Naive thymus-derived CD4-positive, alpha-beta T cell (primary cell): ENCODE measurements around the gene CAMKMT. TPM values are rescaled to one million over a fixed set of nuclear protein-coding genes. Genes with fewer than 3 reads are reported as not detected.
"Not testable (repeated sequence)": the region's sequence is repeated elsewhere in the genome, so short reads cannot be mapped to it uniquely, and the experiment has no call there.

ENCODE experiments used
- ATAC-seq: fragments of 150-1000 bp; cut with Tn5 transposase; 2 replicates; pipeline ENCODE4 v1.10.0; 2021; ENCODE audit warnings: mild to moderate bottlenecking, moderate library complexity
- CTCF ChIA-PET: fragments of 350-600 bp; sonication (Branson Sonifier 250); formaldehyde crosslinking; loops from one replicate; lab custom pipeline; 2021; ENCODE audit warnings: antibody characterized with exemption; lab: Charles Lee
- POLR2A ChIA-PET: fragments of 350-600 bp; sonication (Branson Sonifier 250); formaldehyde crosslinking; loops from one replicate; lab custom pipeline; 2021; ENCODE audit warnings: antibody characterized with exemption, inconsistent platforms; lab: Charles Lee
- DNase-seq, 9 donors: peaks; one replicate each; pipeline versions ENCODE4 v3.0.0 to v3.0.0-alpha.2; 2020 to 2022; ENCODE audit warnings: mixed read lengths in 1 of 9
- H3K27ac ChIP-seq: one replicate; pipeline ENCODE4 v1.7.0; 2013; ENCODE audit warnings: mild to moderate bottlenecking, low read depth, low read length, moderate library complexity
- H3K27me3 ChIP-seq, 2 donors: one replicate each; pipeline ENCODE4 v1.7.0; 2013; ENCODE audit warnings: low read length in 2 of 2, mild to moderate bottlenecking in 2 of 2, moderate library complexity in 2 of 2; ENCODE audit not compliant: control insufficient read depth in 2 of 2, insufficient read depth in 2 of 2
- H3K36me3 ChIP-seq, 3 experiments: 1 replicate in 2 of 3; 2 replicates in 1 of 3; pipeline ENCODE4 v1.7.0; 2013; ENCODE audit warnings: low read length in 3 of 3, mild to moderate bottlenecking in 3 of 3, moderate library complexity in 1 of 3; ENCODE audit not compliant: insufficient read depth in 3 of 3, control insufficient read depth in 2 of 3
- H3K4me1 ChIP-seq, 2 donors: one replicate each; pipeline ENCODE4 v1.7.0; 2013; ENCODE audit warnings: low read length in 2 of 2, mild to moderate bottlenecking in 2 of 2, moderate library complexity in 1 of 2; ENCODE audit not compliant: control insufficient read depth in 2 of 2, insufficient read depth in 2 of 2
- H3K4me3 ChIP-seq: 2 replicates; pipeline ENCODE4 v1.7.0; 2013; ENCODE audit warnings: mild to moderate bottlenecking, low read length
- H3K9me3 ChIP-seq, 3 experiments: 1 replicate in 2 of 3; 2 replicates in 1 of 3; pipeline ENCODE4 v1.7.0; 2013; ENCODE audit warnings: low read length in 3 of 3; ENCODE audit not compliant: control insufficient read depth in 2 of 3
- H3K27ac Mint-ChIP-seq, 9 donors: one replicate each; pipeline ENCODE4 v1.8.0; 2020 to 2022; ENCODE audit warnings: mixed read lengths in 9 of 9, mild to moderate bottlenecking in 8 of 9, moderate library complexity in 5 of 9, inconsistent platforms in 2 of 9
- H3K27me3 Mint-ChIP-seq, 5 donors: one replicate each; pipeline ENCODE4 v1.8.0; 2021 to 2022; ENCODE audit warnings: mixed read lengths in 5 of 5, mild to moderate bottlenecking in 1 of 5
- H3K36me3 Mint-ChIP-seq, 5 donors: one replicate each; pipeline ENCODE4 v1.8.0; 2020 to 2022; ENCODE audit warnings: mixed read lengths in 5 of 5, mild to moderate bottlenecking in 3 of 5, inconsistent platforms in 1 of 5
- H3K4me1 Mint-ChIP-seq, 7 donors: one replicate each; pipeline ENCODE4 v1.8.0; 2020 to 2022; ENCODE audit warnings: mixed read lengths in 7 of 7, mild to moderate bottlenecking in 3 of 7, inconsistent platforms in 1 of 7
- H3K4me3 Mint-ChIP-seq, 10 donors: one replicate each; pipeline ENCODE4 v1.8.0; 2020 to 2022; ENCODE audit warnings: mild to moderate bottlenecking in 10 of 10, mixed read lengths in 10 of 10, moderate library complexity in 6 of 10, inconsistent platforms in 2 of 10
- H3K9me3 Mint-ChIP-seq, 11 donors: one replicate each; pipeline ENCODE4 v1.8.0; 2020 to 2022; ENCODE audit warnings: mixed read lengths in 11 of 11, mild to moderate bottlenecking in 4 of 11, inconsistent platforms in 1 of 11, moderate library complexity in 1 of 11
- intact Hi-C, 2 donors: fragments of 100-400 bp; cut with micrococcal nuclease; formaldehyde crosslinking; loops; one replicate each; pipeline ENCODE4 v1.15.1; 2023
- polyA plus RNA-seq, 2 donors: library from polyadenylated mRNA; unstranded; fragments of 300-500 nt; fragmentation: Illumina TruSeq; gene quantifications; one replicate each; pipeline ENCODE4 v1.2.3, GENCODE V29; 2021
- total RNA-seq, 6 experiments: library from RNA in 5 of 6; stranded (reverse) in 5 of 6; gene quantifications; 1 replicate in 5 of 6; 2 replicates in 1 of 6; pipeline ENCODE4 v1.2.3 and lab custom pipeline; 2021 to 2026

Gene CAMKMT
- total and polyA plus RNA-seq, 7 experiments from 2014 or later: 11.1 to 20.8 (median 17.7) TPM

GRCh38 chr2:44385226-44385625 is 23.5 kb downstream of the CAMKMT start:
- not testable (repeated sequence) for ATAC-seq, H3K27me3 ChIP-seq, H3K27ac ChIP-seq, H3K36me3 ChIP-seq, H3K27me3 Mint-ChIP-seq, H3K9me3 ChIP-seq, DNase-seq, H3K4me3 ChIP-seq, H3K4me1 ChIP-seq, H3K4me3 Mint-ChIP-seq
- Mint-ChIP-seq H3K9me3 (peaks cover 0 to 25% (median 4%) of the 10 kb centered on the region in 11 donors), H3K4me1 (peaks cover 3 to 53% (median 25%) of the 10 kb centered on the region in 7 donors), H3K27ac (peak overlapping the region in 1 of 9 donors; percentile 43), H3K36me3 (peaks cover 7 to 61% (median 47%) of the 10 kb centered on the region in 5 donors)
- intact Hi-C loops: loop anchor here in 1 of 2 donors (5.0 kb wide), 1 partner anchor 298 kb away; no protein-coding TSS in a partner anchor
- POLR2A ChIA-PET: interaction anchor here (0.7 kb wide), 1 partner anchor 9 kb away, joined by 3 read pairs; no protein-coding TSS in a partner anchor
- CTCF ChIA-PET: interaction anchor here (0.7 kb wide), 1 partner anchor 312 kb away, joined by 3 read pairs; no protein-coding TSS in a partner anchor

GRCh38 chr2:44388877-44389276 is 27.1 kb downstream of the CAMKMT start:
- ChIA-PET CTCF (no interaction called here), POLR2A (no interaction called here)
- Mint-ChIP-seq H3K27me3 (no peaks in the 10 kb centered on the region), H3K4me3 (no peak overlapping the region), H3K4me1 (peaks cover 3 to 48% (median 22%) of the 10 kb centered on the region in 7 donors), H3K9me3 (peaks cover 0 to 25% (median 4%) of the 10 kb centered on the region in 11 donors), H3K27ac (no peak overlapping the region), H3K36me3 (peaks cover 7 to 43% (median 33%) of the 10 kb centered on the region in 5 donors)
- Histone ChIP-seq H3K36me3 (no peaks in the 10 kb centered on the region), H3K27ac (no peak overlapping the region), H3K4me3 (no peak overlapping the region), H3K4me1 (no peaks in the 10 kb centered on the region), H3K27me3 (no peaks in the 10 kb centered on the region), H3K9me3 (no peaks in the 10 kb centered on the region)
- no peak for DNase-seq
- intact Hi-C loops: loop anchor here in 1 of 2 donors (5.0 kb wide), 1 partner anchor 302 kb away; no protein-coding TSS in a partner anchor
- ATAC-seq: no peak

GRCh38 chr2:44389895-44390294 is 28.1 kb downstream of the CAMKMT start:
- H3K9me3 ChIP-seq: no peaks in the 10 kb centered on the region
- peaks cover 7 to 32% (median 23%) of the 10 kb centered on the region in 5 donors for H3K36me3 Mint-ChIP-seq
- H3K9me3 Mint-ChIP-seq: peaks cover 0 to 19% (median 2%) of the 10 kb centered on the region in 11 donors
- H3K4me1 ChIP-seq: no peaks in the 10 kb centered on the region
- ChIA-PET CTCF (interaction anchor here (0.5 to 1.5 kb wide), 4 partner anchors 28 to 146 kb away, joined by 3 to 4 read pairs (median 3); partner anchors contain the start of genes CAMKMT and PREPL), POLR2A (interaction anchor here (1.4 kb wide), 1 partner anchor 28 kb away, joined by 3 read pairs; the partner anchor contains the start of genes CAMKMT and PREPL)
- ATAC-seq (no peak), DNase-seq (no peak)
- no peaks in the 10 kb centered on the region for H3K36me3 ChIP-seq
- H3K4me3 ChIP-seq: no peak overlapping the region
- intact Hi-C loops: loop anchor here (1.0 to 5.0 kb wide), 4 partner anchors 28 to 346 kb away; no protein-coding TSS in a partner anchor
- no peaks in the 10 kb centered on the region for H3K27me3 ChIP-seq
- no peak overlapping the region for H3K27ac Mint-ChIP-seq
- peaks cover 3 to 43% (median 22%) of the 10 kb centered on the region in 7 donors for H3K4me1 Mint-ChIP-seq
- no peaks in the 10 kb centered on the region for H3K27me3 Mint-ChIP-seq
- H3K4me3 Mint-ChIP-seq: no peak overlapping the region
- H3K27ac ChIP-seq: no peak overlapping the region

GRCh38 chr2:44392338-44392943 is 30.7 kb downstream of the CAMKMT start:
- H3K27ac Mint-ChIP-seq: no peak overlapping the region
- no peaks in the 10 kb centered on the region for H3K4me1 ChIP-seq
- H3K4me3 ChIP-seq: no peak overlapping the region
- peaks cover 0 to 19% (median 10%) of the 10 kb centered on the region in 7 donors for H3K4me1 Mint-ChIP-seq
- POLR2A ChIA-PET: interaction anchor here (0.6 to 1.2 kb wide), 3 partner anchors 9 to 520 kb away, joined by 3 read pairs; no protein-coding TSS in a partner anchor
- intact Hi-C loops: loop anchor here (1.0 to 2.0 kb wide), 2 partner anchors 30 to 563 kb away; no protein-coding TSS in a partner anchor
- no peaks in the 10 kb centered on the region for H3K27me3 Mint-ChIP-seq
- H3K36me3 ChIP-seq: no peaks in the 10 kb centered on the region
- H3K27me3 ChIP-seq: no peaks in the 10 kb centered on the region
- ATAC-seq (no peak), DNase-seq (peak in 7 of 9 donors; percentile 10 to 34 (median 23))
- no peak overlapping the region for H3K4me3 Mint-ChIP-seq
- CTCF ChIA-PET: interaction anchor here (0.6 to 1.5 kb wide), 9 partner anchors 9 to 563 kb away, joined by 3 to 4 read pairs (median 3); partner anchors contain the start of genes CAMKMT and PREPL
- H3K9me3 Mint-ChIP-seq: peaks cover 0 to 10% (median 0%) of the 10 kb centered on the region in 11 donors
- peaks cover 1 to 21% (median 11%) of the 10 kb centered on the region in 5 donors for H3K36me3 Mint-ChIP-seq
- no peaks in the 10 kb centered on the region for H3K9me3 ChIP-seq
- H3K27ac ChIP-seq: no peak overlapping the region

GRCh38 chr2:44397447-44398175 is 35.9 kb downstream of the CAMKMT start:
- Mint-ChIP-seq H3K36me3 (peaks cover 0 to 20% (median 4%) of the 10 kb centered on the region in 5 donors), H3K4me3 (no peak overlapping the region), H3K27ac (no peak overlapping the region), H3K9me3 (no peaks in the 10 kb centered on the region), H3K27me3 (no peaks in the 10 kb centered on the region), H3K4me1 (peaks cover 0 to 6% (median 0%) of the 10 kb centered on the region in 7 donors)
- DNase-seq: no peak
- H3K27me3 ChIP-seq: no peaks in the 10 kb centered on the region
- POLR2A ChIA-PET: no interaction called here
- intact Hi-C loops: no loop called here
- H3K36me3 ChIP-seq: no peaks in the 10 kb centered on the region
- H3K9me3 ChIP-seq: no peaks in the 10 kb centered on the region
- no peaks in the 10 kb centered on the region for H3K4me1 ChIP-seq
- CTCF ChIA-PET: no interaction called here
- H3K27ac ChIP-seq: no peak overlapping the region
- no peak for ATAC-seq
- H3K4me3 ChIP-seq: no peak overlapping the region

GRCh38 chr2:44398243-44398897 is 36.6 kb downstream of the CAMKMT start:
- Mint-ChIP-seq H3K4me3 (no peak overlapping the region), H3K27ac (no peak overlapping the region), H3K4me1 (peaks cover 0 to 7% (median 0%) of the 10 kb centered on the region in 7 donors), H3K36me3 (peaks cover 0 to 28% (median 11%) of the 10 kb centered on the region in 5 donors), H3K27me3 (no peaks in the 10 kb centered on the region), H3K9me3 (no peaks in the 10 kb centered on the region)
- Histone ChIP-seq H3K4me3 (no peak overlapping the region), H3K4me1 (no peaks in the 10 kb centered on the region), H3K27ac (no peak overlapping the region), H3K9me3 (no peaks in the 10 kb centered on the region), H3K27me3 (no peaks in the 10 kb centered on the region), H3K36me3 (no peaks in the 10 kb centered on the region)
- POLR2A ChIA-PET: no interaction called here
- ATAC-seq: no peak
- CTCF ChIA-PET: no interaction called here
- DNase-seq: no peak
- intact Hi-C loops: no loop called here
